CD8-positive, alpha-beta memory T cell (primary cell): ENCODE data around the gene MFSD6L. TPM values are rescaled to one million over a fixed set of nuclear protein-coding genes. Genes with fewer than 3 reads are reported as not detected.
A peak's percentile ranks its signal among the peaks of the same experiment; 100 is the strongest.

Source experiments
- CTCF ChIA-PET: fragments of 350-600 bp; sonication (Branson Sonifier 250); formaldehyde crosslinking; loops from one replicate; lab custom pipeline; 2021; ENCODE audit warnings: antibody characterized with exemption; lab: Charles Lee
- POLR2A ChIA-PET: fragments of 350-600 bp; sonication (Branson Sonifier 250); formaldehyde crosslinking; loops from one replicate; lab custom pipeline; 2021; ENCODE audit warnings: antibody characterized with exemption; lab: Charles Lee
- DNase-seq, 5 donors: peaks; one replicate each; pipeline versions ENCODE4 v3.0.0 to v3.0.0-alpha.2; 2020 to 2022; ENCODE audit warnings: mixed read lengths in 1 of 5
- H3K27ac ChIP-seq: one replicate; pipeline ENCODE4 v1.7.0; 2013; ENCODE audit warnings: low read depth, mild to moderate bottlenecking, low read length, moderate library complexity
- H3K27me3 ChIP-seq: 2 replicates; pipeline ENCODE4 v1.7.0; 2013; ENCODE audit warnings: low read length, mild to moderate bottlenecking; ENCODE audit not compliant: insufficient read depth, poor library complexity, severe bottlenecking
- H3K36me3 ChIP-seq: 2 replicates; pipeline ENCODE4 v1.7.0; 2013; ENCODE audit warnings: mild to moderate bottlenecking, low read length, moderate library complexity; ENCODE audit not compliant: insufficient read depth
- H3K4me1 ChIP-seq: 2 replicates; pipeline ENCODE4 v1.7.0; 2013; ENCODE audit warnings: mild to moderate bottlenecking, low read length, moderate library complexity; ENCODE audit not compliant: insufficient read depth
- H3K4me3 ChIP-seq: 2 replicates; pipeline ENCODE4 v1.7.0; 2013; ENCODE audit warnings: mild to moderate bottlenecking, low read length
- H3K9me3 ChIP-seq: 2 replicates; pipeline ENCODE4 v1.7.0; 2013; ENCODE audit warnings: mild to moderate bottlenecking, low read length
- H3K27ac Mint-ChIP-seq, 8 donors: one replicate each; pipeline ENCODE4 v1.8.0; 2020 to 2021; ENCODE audit warnings: mixed read lengths in 8 of 8, mild to moderate bottlenecking in 6 of 8, inconsistent platforms in 3 of 8, moderate library complexity in 3 of 8
- H3K27me3 Mint-ChIP-seq, 2 donors: one replicate each; pipeline ENCODE4 v1.8.0; 2020 to 2021; ENCODE audit warnings: mixed read lengths in 2 of 2, mild to moderate bottlenecking in 1 of 2, moderate library complexity in 1 of 2
- H3K36me3 Mint-ChIP-seq, 3 donors: one replicate each; pipeline ENCODE4 v1.8.0; 2020 to 2021; ENCODE audit warnings: mixed read lengths in 3 of 3, inconsistent platforms in 1 of 3, mild to moderate bottlenecking in 1 of 3
- H3K4me1 Mint-ChIP-seq, 3 donors: one replicate each; pipeline ENCODE4 v1.8.0; 2020 to 2021; ENCODE audit warnings: mixed read lengths in 3 of 3, inconsistent platforms in 1 of 3, mild to moderate bottlenecking in 1 of 3
- H3K4me3 Mint-ChIP-seq, 7 donors: one replicate each; pipeline ENCODE4 v1.8.0; 2020 to 2021; ENCODE audit warnings: mixed read lengths in 7 of 7, mild to moderate bottlenecking in 6 of 7, moderate library complexity in 4 of 7, inconsistent platforms in 2 of 7
- H3K9me3 Mint-ChIP-seq, 5 donors: one replicate each; pipeline ENCODE4 v1.8.0; 2020 to 2022; ENCODE audit warnings: mixed read lengths in 5 of 5, mild to moderate bottlenecking in 3 of 5, moderate library complexity in 2 of 5, inconsistent platforms in 1 of 5
- polyA plus RNA-seq: library from polyadenylated mRNA; unstranded; fragments of 300-500 nt; fragmentation: Illumina TruSeq; gene quantifications from one replicate; pipeline ENCODE4 v1.2.3, GENCODE V29; 2021
- total RNA-seq, 2 experiments: library from RNA; stranded (reverse); gene quantifications; one replicate each; pipeline ENCODE4 v1.2.3, GENCODE V29; 2021

Gene MFSD6L
- total and polyA plus RNA-seq, 3 experiments from 2014 or later: not detected

GRCh38 chr17:8838551-8839095 lies 39.5 kb upstream of the MFSD6L start:
- H3K9me3 ChIP-seq: no peaks in the 10 kb centered on the region
- Mint-ChIP-seq H3K27ac (no peak overlapping the region), H3K27me3 (peaks cover 1 to 5% of the 10 kb centered on the region in 2 donors), H3K9me3 (no peaks in the 10 kb centered on the region), H3K36me3 (peaks cover 0 to 11% (median 0%) of the 10 kb centered on the region in 3 donors), H3K4me3 (no peak overlapping the region), H3K4me1 (no peaks in the 10 kb centered on the region)
- DNase-seq: no peak
- ChIA-PET CTCF (no interaction called here), POLR2A (no interaction called here)
- H3K4me3 ChIP-seq: no peak overlapping the region
- H3K27me3 ChIP-seq: no peaks in the 10 kb centered on the region
- H3K4me1 ChIP-seq: no peaks in the 10 kb centered on the region
- H3K27ac ChIP-seq: no peak overlapping the region
- no peaks in the 10 kb centered on the region for H3K36me3 ChIP-seq

DNA sequence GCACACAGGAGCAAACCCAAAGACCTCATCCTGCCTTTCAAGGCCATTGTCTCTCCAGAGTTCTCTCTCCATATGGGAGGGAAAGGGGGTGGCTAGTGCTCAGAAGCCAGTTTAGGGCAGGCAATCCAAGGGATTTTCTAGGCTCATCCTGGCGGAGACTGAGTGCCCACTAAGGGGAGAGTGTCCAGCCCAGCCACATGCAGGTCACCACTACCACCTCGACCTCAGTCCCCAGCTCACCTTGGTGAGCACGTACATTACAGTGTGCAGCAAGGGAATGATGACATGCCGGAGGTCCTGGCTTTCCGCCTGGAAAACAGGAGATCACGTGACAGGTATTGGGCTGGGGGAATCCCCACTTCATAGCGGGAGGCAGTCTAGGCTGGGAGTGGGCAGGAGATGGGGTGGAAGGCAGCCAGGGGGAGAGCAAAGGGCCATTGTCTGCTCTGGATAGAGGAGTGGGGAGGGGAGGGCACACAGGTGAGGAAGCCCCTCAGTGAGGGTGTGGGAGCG lies 38.5 kb upstream of the MFSD6L start:
- no peak for DNase-seq

GRCh38 chr17:8836821-8837562 lies 37.8 kb upstream of the MFSD6L start:
- Histone ChIP-seq H3K9me3 (no peaks in the 10 kb centered on the region), H3K4me3 (no peak overlapping the region), H3K27me3 (no peaks in the 10 kb centered on the region), H3K4me1 (no peaks in the 10 kb centered on the region), H3K27ac (no peak overlapping the region), H3K36me3 (no peaks in the 10 kb centered on the region)
- DNase-seq: no peak
- no peak overlapping the region for H3K4me3 Mint-ChIP-seq
- peak overlapping the region in 2 of 8 donors; percentile 26 to 29 for H3K27ac Mint-ChIP-seq
- POLR2A ChIA-PET: no interaction called here
- CTCF ChIA-PET: no interaction called here
- H3K27me3 Mint-ChIP-seq: peaks cover 1 to 5% of the 10 kb centered on the region in 2 donors
- no peaks in the 10 kb centered on the region for H3K9me3 Mint-ChIP-seq
- H3K4me1 Mint-ChIP-seq: no peaks in the 10 kb centered on the region
- H3K36me3 Mint-ChIP-seq: peaks cover 0 to 11% (median 0%) of the 10 kb centered on the region in 3 donors

More for the DNA sequence above, 38.5 kb upstream of the MFSD6L start:
- POLR2A ChIA-PET: no interaction called here
- no peaks in the 10 kb centered on the region for H3K4me1 ChIP-seq
- Mint-ChIP-seq H3K36me3 (peaks cover 0 to 11% (median 0%) of the 10 kb centered on the region in 3 donors), H3K27ac (no peak overlapping the region), H3K27me3 (peaks cover 1 to 5% of the 10 kb centered on the region in 2 donors), H3K9me3 (no peaks in the 10 kb centered on the region), H3K4me3 (no peak overlapping the region), H3K4me1 (no peaks in the 10 kb centered on the region)
- H3K27ac ChIP-seq: no peak overlapping the region
- H3K27me3 ChIP-seq: no peaks in the 10 kb centered on the region
- no peaks in the 10 kb centered on the region for H3K36me3 ChIP-seq
- no peak overlapping the region for H3K4me3 ChIP-seq
- CTCF ChIA-PET: no interaction called here
- no peaks in the 10 kb centered on the region for H3K9me3 ChIP-seq

DNA sequence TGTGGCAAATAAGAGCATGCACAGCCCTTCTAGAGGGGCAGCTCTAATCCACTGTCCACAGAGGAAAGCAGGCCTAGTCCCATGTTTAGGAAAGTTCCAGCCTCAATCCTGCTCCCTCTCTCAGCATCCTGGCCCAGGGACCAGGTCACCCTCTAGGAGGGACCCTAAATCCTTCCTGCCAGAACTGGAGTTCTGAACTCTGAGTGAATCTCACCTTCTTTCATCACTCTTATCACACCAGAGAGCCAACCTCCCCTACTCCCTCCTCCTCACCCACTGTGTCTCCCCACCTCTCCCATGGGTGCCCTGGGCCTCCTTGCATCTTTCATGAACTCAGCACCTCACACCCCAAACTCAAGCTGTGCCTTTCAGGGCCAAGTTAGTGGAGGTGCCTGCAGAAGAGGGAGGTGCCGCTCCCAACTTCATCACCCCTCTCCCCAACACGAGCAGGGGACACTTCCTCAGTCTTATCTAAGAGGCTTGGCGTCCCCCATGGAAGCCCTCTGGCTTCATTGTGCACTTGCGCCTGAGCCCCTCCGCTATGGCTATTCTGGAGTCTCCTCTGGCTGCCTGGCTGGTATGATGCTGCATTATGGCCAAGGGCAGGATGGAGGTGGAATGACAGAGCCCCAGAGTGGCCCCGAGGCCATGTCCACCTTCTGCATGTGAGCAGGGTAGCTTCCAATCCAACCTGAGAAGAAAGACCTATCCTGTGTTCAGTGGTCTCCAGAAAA lies 36.6 kb upstream of the MFSD6L start:
- H3K27me3 Mint-ChIP-seq: peaks cover 1 to 5% of the 10 kb centered on the region in 2 donors
- H3K4me1 ChIP-seq: no peaks in the 10 kb centered on the region
- POLR2A ChIA-PET: no interaction called here
- no peaks in the 10 kb centered on the region for H3K9me3 Mint-ChIP-seq
- H3K4me3 Mint-ChIP-seq: no peak overlapping the region
- no peaks in the 10 kb centered on the region for H3K4me1 Mint-ChIP-seq
- H3K9me3 ChIP-seq: no peaks in the 10 kb centered on the region
- H3K27me3 ChIP-seq: no peaks in the 10 kb centered on the region
- H3K27ac Mint-ChIP-seq: no peak overlapping the region
- H3K4me3 ChIP-seq: no peak overlapping the region
- CTCF ChIA-PET: no interaction called here
- peaks cover 0 to 11% (median 0%) of the 10 kb centered on the region in 3 donors for H3K36me3 Mint-ChIP-seq
- H3K36me3 ChIP-seq: no peaks in the 10 kb centered on the region
- no peak overlapping the region for H3K27ac ChIP-seq
- DNase-seq: no peak

GRCh38 chr17:8835106-8835505 lies 35.9 kb upstream of the MFSD6L start:
- H3K4me1 Mint-ChIP-seq: no peaks in the 10 kb centered on the region
- POLR2A ChIA-PET: no interaction called here
- H3K27ac Mint-ChIP-seq: no peak overlapping the region
- H3K36me3 Mint-ChIP-seq: peaks cover 0 to 11% (median 0%) of the 10 kb centered on the region in 3 donors
- Histone ChIP-seq H3K27ac (no peak overlapping the region), H3K36me3 (no peaks in the 10 kb centered on the region), H3K9me3 (no peaks in the 10 kb centered on the region), H3K4me3 (no peak overlapping the region), H3K27me3 (no peaks in the 10 kb centered on the region), H3K4me1 (no peaks in the 10 kb centered on the region)
- no peak for DNase-seq
- H3K27me3 Mint-ChIP-seq: peaks cover 1 to 5% of the 10 kb centered on the region in 2 donors
- CTCF ChIA-PET: interaction anchor here (0.9 to 1.0 kb wide), 2 partner anchors 15 to 163 kb away, joined by 3 read pairs; no protein-coding TSS in a partner anchor
- no peak overlapping the region for H3K4me3 Mint-ChIP-seq
- no peaks in the 10 kb centered on the region for H3K9me3 Mint-ChIP-seq

GRCh38 chr17:8832711-8833352 lies 33.7 kb upstream of the MFSD6L start:
- Mint-ChIP-seq H3K27ac (no peak overlapping the region), H3K27me3 (peaks cover 0 to 5% of the 10 kb centered on the region in 2 donors), H3K4me1 (no peaks in the 10 kb centered on the region), H3K36me3 (peaks cover 0 to 11% (median 0%) of the 10 kb centered on the region in 3 donors), H3K9me3 (no peaks in the 10 kb centered on the region), H3K4me3 (no peak overlapping the region)
- POLR2A ChIA-PET: interaction anchor here (0.5 kb wide), 1 partner anchor 92 kb away, joined by 3 read pairs; no protein-coding TSS in a partner anchor
- Histone ChIP-seq H3K36me3 (no peaks in the 10 kb centered on the region), H3K9me3 (no peaks in the 10 kb centered on the region), H3K27ac (no peak overlapping the region), H3K27me3 (no peaks in the 10 kb centered on the region), H3K4me1 (no peaks in the 10 kb centered on the region), H3K4me3 (no peak overlapping the region)
- CTCF ChIA-PET: interaction anchor here (0.9 kb wide), 1 partner anchor 166 kb away, joined by 3 read pairs; no protein-coding TSS in a partner anchor
- DNase-seq: peak in 2 of 5 donors; percentile 5 to 6

DNA sequence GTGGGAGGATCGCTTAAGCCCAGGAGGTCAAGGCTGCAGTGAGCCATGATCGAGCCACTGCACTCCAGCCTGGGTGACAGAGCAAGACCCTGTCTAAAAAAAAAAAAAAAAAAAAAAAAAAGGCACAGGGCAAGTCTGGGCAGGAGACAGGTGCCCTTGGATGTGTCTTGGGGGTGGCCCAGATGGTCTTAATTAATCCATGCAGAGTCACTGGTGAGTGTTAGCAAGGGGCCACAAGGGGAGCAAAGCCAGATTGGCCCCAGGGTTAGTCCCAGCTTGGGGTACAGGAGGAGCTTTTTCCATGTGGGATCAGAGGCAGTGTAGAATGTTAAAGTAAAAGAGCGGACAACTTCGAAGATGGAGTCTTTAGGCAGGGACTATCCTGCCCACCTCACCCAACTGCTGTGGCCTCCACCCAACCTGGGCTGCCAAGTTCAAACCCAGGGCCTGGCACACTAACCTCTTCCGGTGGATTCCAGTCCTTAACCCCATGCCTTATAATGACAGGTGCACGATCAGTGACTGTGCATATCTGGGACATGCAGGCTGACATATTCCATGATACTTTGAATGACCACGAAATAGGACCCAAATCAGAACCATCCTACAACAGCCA lies 32.2 kb upstream of the MFSD6L start:
- ChIA-PET CTCF (no interaction called here), POLR2A (interaction anchor here (0.6 kb wide), 1 partner anchor 107 kb away, joined by 4 read pairs; no protein-coding TSS in a partner anchor)
- Histone ChIP-seq H3K4me1 (no peaks in the 10 kb centered on the region), H3K36me3 (no peaks in the 10 kb centered on the region), H3K27ac (no peak overlapping the region), H3K27me3 (no peaks in the 10 kb centered on the region), H3K4me3 (no peak overlapping the region), H3K9me3 (no peaks in the 10 kb centered on the region)
- Mint-ChIP-seq H3K4me3 (no peak overlapping the region), H3K27ac (no peak overlapping the region), H3K27me3 (no peaks in the 10 kb centered on the region), H3K9me3 (no peaks in the 10 kb centered on the region), H3K36me3 (peaks cover 0 to 4% (median 0%) of the 10 kb centered on the region in 3 donors), H3K4me1 (no peaks in the 10 kb centered on the region)
- no peak for DNase-seq
